GM13976 (cell line): ENCODE results near the gene DENND2A.
"Not testable (repeated sequence)": the region's sequence is repeated elsewhere in the genome, so short reads cannot be mapped to it uniquely, and the experiment has no call there.

ENCODE experiments used
- DNase-seq: peaks from one replicate; pipeline ENCODE4 v3.0.0; 2012; ENCODE audit warnings: low spot score
- CTCF ChIP-seq: IDR thresholded peaks from 2 replicates; pipeline ENCODE4 v1.5.1; 2012; ENCODE audit warnings: borderline replicate concordance, mild to moderate bottlenecking; ENCODE audit not compliant: insufficient read depth; ENCODE audit errors: extremely low read depth, missing control alignments, control extremely low read depth
- in situ Hi-C: fragments of 300-500 bp; cut with MboI; formaldehyde crosslinking; loops from one replicate; pipeline ENCODE4 v1.12.0; 2022; ENCODE audit warnings: low sequenced_read_pairs, mixed read lengths, inconsistent platforms; ENCODE audit not compliant: unreplicated experiment

DENND2A gene

GRCh38 chr7:140668641-140669040 lies 28.0 kb upstream of the DENND2A start:
- in situ Hi-C loops, result no loop called here
- no peak for TF ChIP-seq CTCF
- DNase-seq, result no peak

- in situ Hi-C loops, result no loop called here
- no peak for DNase-seq
- no peak for TF ChIP-seq CTCF
Measured at GRCh38 chr7:140667476-140667875, 26.9 kb upstream of the DENND2A start.

GRCh38 chr7:140662938-140663337 lies 22.3 kb upstream of the DENND2A start:
- DNase-seq, in situ Hi-C loops: not testable (repeated sequence)

- no peak for DNase-seq
- in situ Hi-C loops, result no loop called here
- no peak for TF ChIP-seq CTCF
Measured at GRCh38 chr7:140661124-140661523, 20.5 kb upstream of the DENND2A start.

GRCh38 chr7:140659856-140660255 lies 19.2 kb upstream of the DENND2A start:
- no peak for DNase-seq
- no peak for TF ChIP-seq CTCF
- in situ Hi-C loops, result loop anchor here (5.0 kb wide), 1 partner anchor 143 kb away; no protein-coding TSS in a partner anchor

GRCh38 chr7:140657891-140658290 lies 17.3 kb upstream of the DENND2A start:
- in situ Hi-C loops, result loop anchor here (5.0 kb wide), 1 partner anchor 141 kb away; no protein-coding TSS in a partner anchor
- TF ChIP-seq CTCF, result no peak
- DNase-seq, result no peak

GRCh38 chr7:140656548-140657515 lies 16.2 kb upstream of the DENND2A start:
- peak; percentile 73 for DNase-seq
- TF ChIP-seq CTCF, result no peak
- in situ Hi-C loops, result loop anchor here (5.0 kb wide), 1 partner anchor 140 kb away; no protein-coding TSS in a partner anchor
